ENCODE data around the gene UGT1A1. TPM values are rescaled to one million over a fixed set of nuclear protein-coding genes. Genes with fewer than 3 reads are reported as not detected.

UGT1A1 gene
- total and polyA plus RNA-seq, 2 donors (not counting 3 experiments of a cell fraction or from before 2014, with no cell fraction given) = not detected

DNA sequence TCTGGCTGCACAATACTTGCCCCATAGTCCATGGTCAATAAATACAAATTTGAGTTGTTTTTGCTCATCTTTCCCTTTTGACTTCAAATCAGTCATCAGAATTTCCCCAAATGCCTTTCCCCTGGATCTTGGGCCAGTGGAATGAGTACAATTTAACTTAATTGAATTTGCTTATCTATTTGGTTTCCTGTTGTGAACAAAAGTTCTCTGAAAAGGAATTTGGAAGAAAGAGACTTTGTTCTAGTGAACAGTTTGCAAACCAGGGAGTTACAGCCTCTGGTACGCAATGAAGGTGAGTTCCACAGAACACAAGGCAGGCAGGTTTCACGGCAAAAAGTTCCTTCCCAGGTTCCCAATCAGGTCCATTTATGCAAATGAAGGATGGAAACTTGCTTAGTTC, 1.2 kb upstream of the UGT1A1 start:
- Histone ChIP-seq H4K20me1 (replicated peaks; ENCODE audit: control insufficient read depth, extremely low read depth, insufficient read depth, low read length) (no peaks in the 10 kb centered on the region), H3K4me3 (replicated peaks in 1 of 3; ENCODE audit: insufficient read depth in 1 of 3, low read depth in 1 of 3, low read length in 3 of 3) (no peak overlapping the region), H3K36me3 (ENCODE audit: control insufficient read depth in 2 of 2, extremely low read depth in 1 of 2, insufficient read depth in 2 of 2, low read length in 2 of 2) (no peaks in the 10 kb centered on the region), H2AFZ (ENCODE audit: low read depth, low read length) (no peak overlapping the region), H3K79me2 (ENCODE audit: control insufficient read depth, insufficient read depth, low read length) (no peaks in the 10 kb centered on the region), H3K27ac (ENCODE audit: insufficient read depth, low read depth, low read length) (no peak overlapping the region), H3K4me2 (ENCODE audit: insufficient read depth, low read length) (no peak overlapping the region), H3K9ac (replicated peaks; ENCODE audit: extremely low read depth, insufficient read depth, low read length) (no peak overlapping the region), H3K27me3 (ENCODE audit: control insufficient read depth in 2 of 2, insufficient read depth in 2 of 2, low read length in 2 of 2) (peaks cover 1 to 6% of the 10 kb centered on the region in 2 experiments), H3K4me1 (ENCODE audit: control insufficient read depth, extremely low read depth, insufficient read depth, low read length) (no peaks in the 10 kb centered on the region), H3K9me3 (replicated peaks; ENCODE audit: control insufficient read depth, insufficient read depth, low read length) (no peaks in the 10 kb centered on the region), H3K9me1 (replicated peaks; ENCODE audit: control insufficient read depth, extremely low read depth, insufficient read depth, low read length) (no peaks in the 10 kb centered on the region)
- no TSS peak for BruUV-seq (replicated peaks)
- no peak for TF ChIP-seq JUN (IDR thresholded peaks at IDR 0.05; ENCODE audit: borderline replicate concordance, insufficient read depth, insufficient read length, low read depth)
- no peak for TF ChIP-seq GATA2 (IDR thresholded peaks at IDR 0.05; ENCODE audit: insufficient read depth, insufficient read length, low read depth, low read length)
- no peak for TF ChIP-seq POLR2AphosphoS5 (IDR thresholded peaks at IDR 0.05; ENCODE audit: insufficient read depth, low read depth, low read length)
- no peak for TF ChIP-seq FOS (IDR thresholded peaks at IDR 0.05; ENCODE audit: borderline replicate concordance, insufficient read depth, low read length)
- TF ChIP-seq, protein P1, sequence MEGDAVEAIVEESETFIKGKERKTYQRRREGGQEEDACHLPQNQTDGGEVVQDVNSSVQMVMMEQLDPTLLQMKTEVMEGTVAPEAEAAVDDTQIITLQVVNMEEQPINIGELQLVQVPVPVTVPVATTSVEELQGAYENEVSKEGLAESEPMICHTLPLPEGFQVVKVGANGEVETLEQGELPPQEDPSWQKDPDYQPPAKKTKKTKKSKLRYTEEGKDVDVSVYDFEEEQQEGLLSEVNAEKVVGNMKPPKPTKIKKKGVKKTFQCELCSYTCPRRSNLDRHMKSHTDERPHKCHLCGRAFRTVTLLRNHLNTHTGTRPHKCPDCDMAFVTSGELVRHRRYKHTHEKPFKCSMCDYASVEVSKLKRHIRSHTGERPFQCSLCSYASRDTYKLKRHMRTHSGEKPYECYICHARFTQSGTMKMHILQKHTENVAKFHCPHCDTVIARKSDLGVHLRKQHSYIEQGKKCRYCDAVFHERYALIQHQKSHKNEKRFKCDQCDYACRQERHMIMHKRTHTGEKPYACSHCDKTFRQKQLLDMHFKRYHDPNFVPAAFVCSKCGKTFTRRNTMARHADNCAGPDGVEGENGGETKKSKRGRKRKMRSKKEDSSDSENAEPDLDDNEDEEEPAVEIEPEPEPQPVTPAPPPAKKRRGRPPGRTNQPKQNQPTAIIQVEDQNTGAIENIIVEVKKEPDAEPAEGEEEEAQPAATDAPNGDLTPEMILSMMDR (IDR thresholded peaks at IDR 0.05; ENCODE audit: extremely low read depth in 1 of 2, insufficient read depth in 1 of 2, low read depth in 1 of 2, low read length in 2 of 2) = no peak
- TF ChIP-seq, protein P2, sequence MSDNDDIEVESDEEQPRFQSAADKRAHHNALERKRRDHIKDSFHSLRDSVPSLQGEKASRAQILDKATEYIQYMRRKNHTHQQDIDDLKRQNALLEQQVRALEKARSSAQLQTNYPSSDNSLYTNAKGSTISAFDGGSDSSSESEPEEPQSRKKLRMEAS (IDR thresholded peaks at IDR 0.05; ENCODE audit: insufficient read depth, insufficient read length) = no peak
- TF ChIP-seq MYC (IDR thresholded peaks at IDR 0.05; ENCODE audit: low read depth, low read length) = no peak
- TF ChIP-seq POLR2A (IDR thresholded peaks at IDR 0.05; ENCODE audit: low read depth, low read length) = no peak
- TF ChIP-seq EZH2 (IDR thresholded peaks at IDR 0.05; ENCODE audit: borderline replicate concordance, low read depth, low read length, severe bottlenecking) = no peak
- FAIRE-seq = no peak
- dilution Hi-C loops (cut with MboI; ENCODE audit: extremely low pct_ligation_motif_present, low sequenced_read_pairs) = no loop called here
- ChIA-PET POLR2A (no interaction called here), CTCF (no interaction called here)
- DNase-seq (ENCODE audit: low read depth, low spot score) = no peak
- intact Hi-C loops (cut with micrococcal nuclease) = no loop called here

All from endothelial cell of umbilical vein (primary cell).